Activated CD8-positive, alpha-beta T cell treated with anti-CD3 and anti-CD28 coated beads, Interleukin-2, amount 10 ng/mL, durations not matched to agents 7 days and 5 days (primary cell): ENCODE results near the gene C3orf80. TPM values are rescaled to one million over a fixed set of nuclear protein-coding genes. Genes with fewer than 3 reads are reported as not detected.
A peak's percentile ranks its signal among the peaks of the same experiment; 100 is the strongest.
"Not testable (repeated sequence)": the region's sequence is repeated elsewhere in the genome, so short reads cannot be mapped to it uniquely, and the experiment has no call there.

ENCODE experiments used
- ATAC-seq: fragments of 150-1000 bp; cut with Tn5 transposase; one replicate; pipeline ENCODE4 v1.10.0; 2021; ENCODE audit warnings: moderate library complexity
- CTCF ChIA-PET: fragments of 350-600 bp; sonication (Branson Sonifier 250); formaldehyde crosslinking; loops from one replicate; lab custom pipeline; 2021; ENCODE audit warnings: antibody characterized with exemption; lab: Charles Lee
- POLR2A ChIA-PET: fragments of 350-600 bp; sonication (Branson Sonifier 250); formaldehyde crosslinking; loops from one replicate; lab custom pipeline; 2021; ENCODE audit warnings: antibody characterized with exemption; lab: Charles Lee
- DNase-seq: peaks from one replicate; pipeline ENCODE4 v3.0.0-alpha.2; 2020
- H3K27ac Mint-ChIP-seq: one replicate; pipeline ENCODE4 v1.8.0; 2021; ENCODE audit warnings: mild to moderate bottlenecking, mixed read lengths
- H3K27me3 Mint-ChIP-seq: one replicate; pipeline ENCODE4 v1.8.0; 2021; ENCODE audit warnings: low read depth, mixed read lengths
- H3K36me3 Mint-ChIP-seq: one replicate; pipeline ENCODE4 v1.8.0; 2021; ENCODE audit warnings: low read depth, mixed read lengths
- H3K4me1 Mint-ChIP-seq: one replicate; pipeline ENCODE4 v1.8.0; 2021; ENCODE audit warnings: low read depth, mixed read lengths
- H3K4me3 Mint-ChIP-seq: one replicate; pipeline ENCODE4 v1.8.0; 2021; ENCODE audit warnings: mild to moderate bottlenecking, mixed read lengths
- H3K9me3 Mint-ChIP-seq: one replicate; pipeline ENCODE4 v1.8.0; 2022; ENCODE audit warnings: mixed read lengths; ENCODE audit not compliant: insufficient read depth
- total RNA-seq, 2 experiments: library from RNA; stranded (reverse); gene quantifications; one replicate each; pipeline ENCODE4 v1.2.3, GENCODE V29; 2021

The C3orf80 gene
- total RNA-seq, 2 experiments from 2014 or later, result not detected

GRCh38 chr3:160218136-160218535 is 7.1 kb upstream of the C3orf80 start:
- CTCF ChIA-PET, result interaction anchor here (1.1 to 1.4 kb wide), 2 partner anchors 186 to 334 kb away, joined by 3 read pairs; no protein-coding TSS in a partner anchor
- H3K27me3 Mint-ChIP-seq, result peaks cover 41% of the 10 kb centered on the region

DNA sequence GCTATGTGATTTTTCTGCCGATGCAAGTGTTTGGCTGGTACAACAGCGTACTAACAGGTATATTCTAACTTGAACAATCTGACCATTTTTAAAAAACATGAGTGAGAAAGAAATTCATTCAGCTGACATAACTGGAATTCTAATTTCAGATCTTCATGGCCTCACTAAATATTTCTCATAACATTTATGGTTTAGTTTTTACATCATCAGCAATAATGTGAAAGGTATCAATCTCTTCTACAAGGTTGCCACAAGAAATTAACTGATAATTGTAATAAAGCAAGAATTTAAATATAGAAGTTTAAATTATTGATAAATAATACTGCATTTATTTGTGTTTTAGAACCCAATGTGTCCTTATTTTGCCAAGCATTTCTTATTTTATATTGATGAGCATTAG is 5.2 kb upstream of the C3orf80 start:
- no peak overlapping the region for H3K4me3 Mint-ChIP-seq
- H3K36me3 Mint-ChIP-seq, result no peaks in the 10 kb centered on the region
- DNase-seq, result no peak
- peaks cover 54% of the 10 kb centered on the region for H3K27me3 Mint-ChIP-seq
- no peak for ATAC-seq
- ChIA-PET CTCF (interaction anchor here (1.3 kb wide), 1 partner anchor 18 kb away, joined by 3 read pairs; no protein-coding TSS in a partner anchor), POLR2A (no interaction called here)
- no peak overlapping the region for H3K27ac Mint-ChIP-seq
- H3K4me1 Mint-ChIP-seq, result peaks cover 10% of the 10 kb centered on the region
- no peaks in the 10 kb centered on the region for H3K9me3 Mint-ChIP-seq

More at GRCh38 chr3:160218136-160218535, 7.1 kb upstream of the C3orf80 start:
- POLR2A ChIA-PET, result no interaction called here
- H3K4me3 Mint-ChIP-seq, result no peak overlapping the region
- ATAC-seq, result no peak
- H3K4me1 Mint-ChIP-seq, result no peaks in the 10 kb centered on the region
- no peak for DNase-seq
- H3K36me3 Mint-ChIP-seq, result no peaks in the 10 kb centered on the region
- no peak overlapping the region for H3K27ac Mint-ChIP-seq
- H3K9me3 Mint-ChIP-seq, result no peaks in the 10 kb centered on the region

GRCh38 chr3:160221019-160221418 is 4.2 kb upstream of the C3orf80 start:
- H3K4me1 Mint-ChIP-seq, result peaks cover 12% of the 10 kb centered on the region
- no peak for ATAC-seq
- ChIA-PET POLR2A (no interaction called here), CTCF (interaction anchor here (0.9 to 1.3 kb wide), 2 partner anchors 19 to 234 kb away, joined by 3 read pairs; no protein-coding TSS in a partner anchor)
- no peak overlapping the region for H3K27ac Mint-ChIP-seq
- DNase-seq, result no peak
- H3K4me3 Mint-ChIP-seq, result no peak overlapping the region
- H3K27me3 Mint-ChIP-seq, result peaks cover 55% of the 10 kb centered on the region
- H3K9me3 Mint-ChIP-seq, result no peaks in the 10 kb centered on the region
- no peaks in the 10 kb centered on the region for H3K36me3 Mint-ChIP-seq

GRCh38 chr3:160224256-160224655 is 966 bp upstream of the C3orf80 start:
- Mint-ChIP-seq H3K9me3 (no peaks in the 10 kb centered on the region), H3K27ac (no peak overlapping the region), H3K27me3 (peaks cover 60% of the 10 kb centered on the region), H3K4me3 (no peak overlapping the region), H3K36me3 (no peaks in the 10 kb centered on the region), H3K4me1 (peaks cover 18% of the 10 kb centered on the region)
- DNase-seq (no peak), ATAC-seq (no peak)
- ChIA-PET POLR2A (no interaction called here), CTCF (no interaction called here)

DNA sequence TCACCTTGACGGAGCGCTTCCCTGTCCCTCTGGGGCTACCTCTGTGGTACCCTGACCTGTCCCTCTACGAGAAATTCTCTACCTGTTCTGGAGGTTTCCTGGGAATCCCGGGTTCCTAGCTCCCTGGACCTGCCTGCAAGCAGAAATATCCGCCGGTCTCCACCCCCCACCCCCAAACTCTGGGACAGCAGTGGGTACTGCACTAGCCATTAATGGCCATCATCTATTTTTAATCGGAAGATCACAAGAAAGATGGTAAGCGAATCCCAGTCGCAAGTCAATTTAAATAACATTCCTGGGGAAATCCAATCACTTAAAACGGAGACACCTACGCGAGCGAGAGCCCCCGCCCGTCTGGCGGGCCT is 429 bp upstream of the C3orf80 start:
- CTCF ChIA-PET, result interaction anchor here (1.1 to 1.9 kb wide), 3 partner anchors 8 to 236 kb away, joined by 3 to 5 read pairs (median 4); partner anchors contain the start of gene IL12A
- no peaks in the 10 kb centered on the region for H3K36me3 Mint-ChIP-seq
- DNase-seq (no peak), ATAC-seq (no peak)
- H3K9me3 Mint-ChIP-seq, result no peaks in the 10 kb centered on the region
- H3K4me1 Mint-ChIP-seq, result peaks cover 18% of the 10 kb centered on the region
- POLR2A ChIA-PET, result interaction anchor here (1.3 kb wide), 1 partner anchor 175 kb away, joined by 4 read pairs; the partner anchor contains the start of gene SMC4
- no peak overlapping the region for H3K27ac Mint-ChIP-seq
- H3K27me3 Mint-ChIP-seq, result peaks cover 57% of the 10 kb centered on the region
- H3K4me3 Mint-ChIP-seq, result peak overlapping the region; percentile 66

DNA sequence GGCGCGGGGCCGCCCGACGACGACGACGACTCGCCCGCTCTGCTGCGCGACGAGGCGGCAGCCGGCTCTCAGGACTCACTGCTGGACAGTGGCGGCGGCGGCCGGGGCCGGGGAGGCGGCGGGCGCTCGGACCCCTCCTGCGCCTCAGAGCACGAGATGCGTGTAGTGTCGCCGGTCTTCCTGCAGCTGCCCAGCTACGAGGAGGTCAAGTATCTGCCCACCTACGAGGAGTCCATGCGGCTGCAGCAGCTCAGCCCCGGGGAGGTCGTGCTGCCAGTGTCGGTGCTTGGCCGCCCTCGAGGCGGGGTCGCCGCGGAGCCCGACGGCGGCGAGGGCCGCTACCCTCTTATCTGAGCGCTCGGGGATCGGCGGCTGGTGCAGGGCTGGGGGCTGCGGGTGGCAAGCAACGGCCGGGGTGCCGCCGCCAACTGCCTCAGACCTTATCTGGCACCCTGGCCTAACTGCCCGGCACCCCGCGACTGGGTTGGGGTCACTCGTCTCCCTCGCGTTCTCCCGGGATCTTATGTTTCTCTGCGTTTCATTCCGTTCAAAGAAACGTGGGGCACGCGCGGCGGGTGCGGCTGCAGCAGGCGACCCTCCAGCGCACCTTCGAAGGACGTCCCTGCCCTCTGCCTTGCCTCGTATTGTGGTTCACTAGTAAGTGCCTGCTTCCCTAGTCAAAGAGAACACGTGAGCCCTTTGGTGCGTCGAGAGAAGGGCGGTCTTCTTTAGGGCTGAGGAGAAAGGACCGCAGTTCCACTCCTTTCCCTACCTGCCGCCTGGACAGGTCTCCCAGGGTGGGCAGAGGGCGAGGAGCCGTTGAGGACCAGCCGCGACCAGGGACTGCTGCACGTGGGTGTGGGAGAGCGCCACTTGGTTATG is 1.0 kb downstream of the C3orf80 start:
- DNase-seq (peak; percentile 22), ATAC-seq (peak; percentile 2)
- Mint-ChIP-seq H3K4me3 (peak overlapping the region; percentile 65), H3K27me3 (peaks cover 53% of the 10 kb centered on the region), H3K4me1 (peaks cover 18% of the 10 kb centered on the region), H3K36me3 (no peaks in the 10 kb centered on the region), H3K27ac (no peak overlapping the region), H3K9me3 (no peaks in the 10 kb centered on the region)
- ChIA-PET CTCF (interaction anchor here (0.7 to 1.9 kb wide), 5 partner anchors 10 to 378 kb away, joined by 3 to 5 read pairs (median 3); no protein-coding TSS in a partner anchor), POLR2A (interaction anchor here (0.6 to 1.3 kb wide), 3 partner anchors 10 to 174 kb away, joined by 3 to 6 read pairs (median 4); partner anchors contain the start of gene SMC4)

- H3K27ac Mint-ChIP-seq, result no peak overlapping the region
- no peaks in the 10 kb centered on the region for H3K9me3 Mint-ChIP-seq
- DNase-seq (no peak), ATAC-seq (no peak)
- H3K27me3 Mint-ChIP-seq, result peaks cover 52% of the 10 kb centered on the region
- ChIA-PET CTCF (interaction anchor here (1.0 kb wide), 1 partner anchor 8 kb away, joined by 3 read pairs; no protein-coding TSS in a partner anchor), POLR2A (no interaction called here)
- no peaks in the 10 kb centered on the region for H3K36me3 Mint-ChIP-seq
- H3K4me1 Mint-ChIP-seq, result peaks cover 18% of the 10 kb centered on the region
- H3K4me3 Mint-ChIP-seq, result no peak overlapping the region
These were observed 2.2 kb downstream of the C3orf80 start for GRCh38 chr3:160227419-160227818.

DNA sequence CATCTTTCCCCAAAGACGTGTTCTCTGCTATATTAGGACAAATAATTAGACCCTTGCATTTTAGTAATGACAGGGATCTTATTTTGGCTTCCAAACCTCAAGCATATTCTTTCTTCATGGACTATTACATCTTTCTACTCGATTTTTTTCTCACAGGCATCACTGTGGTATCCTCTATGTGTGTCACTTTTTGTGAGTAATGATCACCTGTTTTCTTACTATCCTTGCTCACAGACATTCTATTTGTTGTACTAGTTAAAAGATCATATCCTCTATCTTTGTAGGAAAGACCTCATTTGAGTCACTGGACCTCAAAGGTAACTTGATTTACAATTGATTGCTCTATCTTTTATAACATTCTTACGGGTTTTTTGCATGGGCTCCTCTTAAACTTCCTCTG is 6.8 kb downstream of the C3orf80 start:
- no peak for DNase-seq
- Mint-ChIP-seq H3K27ac (no peak overlapping the region), H3K27me3 (peaks cover 26% of the 10 kb centered on the region), H3K4me1 (no peaks in the 10 kb centered on the region), H3K9me3 (no peaks in the 10 kb centered on the region), H3K4me3 (no peak overlapping the region), H3K36me3 (no peaks in the 10 kb centered on the region)
- ATAC-seq, result no peak
- POLR2A ChIA-PET, result no interaction called here
- CTCF ChIA-PET, result no interaction called here

- ATAC-seq, H3K9me3 Mint-ChIP-seq, POLR2A ChIA-PET, DNase-seq, H3K4me1 Mint-ChIP-seq, H3K4me3 Mint-ChIP-seq, CTCF ChIA-PET, H3K27ac Mint-ChIP-seq, H3K36me3 Mint-ChIP-seq: not testable (repeated sequence)
- H3K27me3 Mint-ChIP-seq, result peaks cover 14% of the 10 kb centered on the region
These were observed 15.5 kb downstream of the C3orf80 start for GRCh38 chr3:160240719-160241118.

DNA sequence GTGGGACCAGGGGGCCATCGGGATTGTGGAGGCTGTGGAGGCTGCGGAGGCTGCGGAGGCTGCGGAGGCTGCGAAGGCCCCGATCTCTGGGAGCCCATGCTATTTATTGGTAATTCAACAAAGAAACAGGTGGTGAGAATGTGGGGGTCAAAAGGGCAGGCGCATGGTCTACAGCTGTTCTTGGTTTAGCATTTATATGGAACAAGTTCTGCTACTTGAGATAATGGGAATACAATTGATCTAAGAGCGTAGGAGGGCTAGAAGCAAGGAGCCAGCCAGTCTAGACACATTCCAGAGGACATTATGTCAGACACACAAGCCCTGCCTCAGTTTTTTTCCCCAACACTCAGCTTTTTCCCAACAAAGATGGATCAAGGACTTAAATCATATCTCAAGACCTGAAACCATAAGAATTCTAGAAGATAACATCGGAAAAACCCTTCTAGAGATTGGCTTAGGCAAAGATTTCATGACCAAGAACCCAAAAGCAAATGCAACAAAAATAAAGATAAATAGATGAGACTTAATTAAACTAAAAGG is 20.1 kb downstream of the C3orf80 start:
- POLR2A ChIA-PET, result no interaction called here
- no peak overlapping the region for H3K27ac Mint-ChIP-seq

DNA sequence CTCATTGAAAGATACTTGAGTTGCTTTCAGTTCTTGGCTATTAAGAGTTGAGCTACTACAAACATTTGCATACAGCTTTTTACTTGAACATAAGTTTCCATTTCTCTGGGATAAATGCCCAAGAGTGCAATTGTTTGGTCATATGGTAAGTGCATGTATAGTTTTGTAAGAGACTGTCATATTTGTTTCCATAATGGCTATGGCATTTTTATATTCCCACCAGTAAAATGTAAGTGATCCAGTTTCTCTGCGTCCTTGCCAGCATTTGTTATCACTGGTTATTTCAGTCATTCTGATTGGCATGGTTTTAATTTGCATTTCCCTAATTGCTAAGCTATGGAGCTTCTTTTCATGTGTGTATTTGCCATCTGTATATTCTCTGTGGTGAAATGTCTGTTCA is 22.5 kb downstream of the C3orf80 start:
- POLR2A ChIA-PET, result no interaction called here
- CTCF ChIA-PET, result no interaction called here
- no peaks in the 10 kb centered on the region for H3K36me3 Mint-ChIP-seq
- ATAC-seq, result no peak
- H3K4me1 Mint-ChIP-seq, result no peaks in the 10 kb centered on the region
- H3K4me3 Mint-ChIP-seq, result no peak overlapping the region
- H3K27me3 Mint-ChIP-seq, result peaks cover 9% of the 10 kb centered on the region
- no peak for DNase-seq
- H3K27ac Mint-ChIP-seq, result no peak overlapping the region
- H3K9me3 Mint-ChIP-seq, result no peaks in the 10 kb centered on the region

More for the DNA sequence above, 20.1 kb downstream of the C3orf80 start:
- no peaks in the 10 kb centered on the region for H3K9me3 Mint-ChIP-seq
- no peaks in the 10 kb centered on the region for H3K4me1 Mint-ChIP-seq
- no peaks in the 10 kb centered on the region for H3K36me3 Mint-ChIP-seq
- H3K27me3 Mint-ChIP-seq, result peaks cover 21% of the 10 kb centered on the region
- ATAC-seq (no peak), DNase-seq (no peak)
- no peak overlapping the region for H3K4me3 Mint-ChIP-seq
- CTCF ChIA-PET, result no interaction called here

- H3K4me3 Mint-ChIP-seq, result no peak overlapping the region
- CTCF ChIA-PET, result no interaction called here
- DNase-seq (no peak), ATAC-seq (no peak)
- H3K9me3 Mint-ChIP-seq, result no peaks in the 10 kb centered on the region
- H3K27ac Mint-ChIP-seq, result no peak overlapping the region
- POLR2A ChIA-PET, result no interaction called here
- no peaks in the 10 kb centered on the region for H3K36me3 Mint-ChIP-seq
- H3K27me3 Mint-ChIP-seq, result peaks cover 6% of the 10 kb centered on the region
- peaks cover 3% of the 10 kb centered on the region for H3K4me1 Mint-ChIP-seq
These were observed 28.1 kb downstream of the C3orf80 start for GRCh38 chr3:160253298-160253697.
